Transverse colon (tissue), 4 donors: ENCODE data around the gene CD101. TPM values are rescaled to one million over a fixed set of nuclear protein-coding genes. Genes with fewer than 3 reads are reported as not detected.

Experiments used
- DNase-seq: peaks from one replicate; pipeline ENCODE4 v3.0.0-alpha.2; 2019
- H3K27ac ChIP-seq, 4 donors: fragments of 200-600 bp; sonication (generic); 2 replicates each; pipeline ENCODE4 v1.5.1; 2016 to 2018; ENCODE audit warnings: inconsistent platforms in 4 of 4
- H3K27me3 ChIP-seq: fragments of 200-600 bp; sonication (generic); 2 replicates; pipeline ENCODE4 v1.5.1; 2017; ENCODE audit warnings: inconsistent platforms
- H3K36me3 ChIP-seq, 4 donors: fragments of 200-600 bp; sonication (generic); 2 replicates each; pipeline ENCODE4 v1.5.1; 2017 to 2019; ENCODE audit warnings: inconsistent platforms in 4 of 4
- H3K4me1 ChIP-seq, 4 donors: fragments of 200-600 bp; sonication (generic); 2 replicates each; pipeline ENCODE4 v1.5.1; 2017 to 2020; ENCODE audit warnings: inconsistent platforms in 4 of 4
- H3K4me3 ChIP-seq, 4 donors: fragments of 200-600 bp; sonication (generic); 1 replicate in 1 of 4; 2 replicates in 3 of 4; pipeline versions ENCODE4 v1.5.1 to v1.6.1; 2017 to 2019; ENCODE audit warnings: inconsistent platforms in 4 of 4
- H3K9me3 ChIP-seq, 2 donors: fragments of 200-600 bp; sonication (generic); 2 replicates each; pipeline ENCODE4 v1.5.1; 2017 to 2019; ENCODE audit warnings: inconsistent platforms in 2 of 2
- EP300 ChIP-seq: sonication (generic); formaldehyde crosslinking; IDR thresholded peaks from one replicate; pipeline ENCODE4 v1.6.1; 2017; ENCODE audit warnings: antibody characterized with exemption, low read depth
- POLR2A ChIP-seq: fragments of 450-650 bp; IDR thresholded peaks from one replicate; pipeline ENCODE4 v1.6.1; 2016; ENCODE audit warnings: antibody characterized with exemption, mild to moderate bottlenecking, moderate library complexity
- POLR2AphosphoS5 ChIP-seq, 3 donors: sonication (generic); formaldehyde crosslinking; IDR thresholded peaks; one replicate each; pipeline ENCODE4 v1.6.1; 2016; ENCODE audit warnings: antibody characterized with exemption in 3 of 3
- WGBS, 2 donors: methylation state at CpG; one replicate each; pipeline ENCODE4 v1.1.5; 2018; ENCODE audit warnings: low coverage in 1 of 2; 5-methylcytosine and 5-hydroxymethylcytosine counted together
- in situ Hi-C, 4 donors: fragments of 200-750 bp; cut with MboI; loops; one replicate each; pipeline versions ENCODE4 v1.15.0 to v1.15.1; 2017; ENCODE audit warnings: low sequenced_read_pairs in 3 of 4, low pct_ligation_motif_present in 1 of 4, low pct_unique_long_range_greater_than_20kb in 1 of 4
- intact Hi-C: fragments of 100-400 bp; cut with DNase I; formaldehyde crosslinking; loops from one replicate; pipeline ENCODE4 v1.15.1; 2023; ENCODE audit warnings: low total_unique reads
- total RNA-seq, 4 donors: library from RNA; depleted of rRNA; stranded (reverse); fragments of >200 nt; gene quantifications; one replicate each; pipeline ENCODE4 v1.1.0, GENCODE V29; 2016
- TF ChIP-seq, protein P1 (sequence below), 5 experiments: fragments of 200-600 bp in 3 of 5; fragments of 450-650 bp in 2 of 5; sonication (generic) in 3 of 5; IDR thresholded peaks; 1 replicate in 2 of 5; 2 replicates in 3 of 5; pipeline ENCODE4 v1.5.1; 2016 to 2017; ENCODE audit warnings: antibody characterized with exemption in 5 of 5, inconsistent platforms in 3 of 5, mild to moderate bottlenecking in 2 of 5, moderate library complexity in 1 of 5

CD101 gene
- total RNA-seq, 4 donors from 2014 or later: 0.40 to 24.3 (median 4.0) TPM

DNA sequence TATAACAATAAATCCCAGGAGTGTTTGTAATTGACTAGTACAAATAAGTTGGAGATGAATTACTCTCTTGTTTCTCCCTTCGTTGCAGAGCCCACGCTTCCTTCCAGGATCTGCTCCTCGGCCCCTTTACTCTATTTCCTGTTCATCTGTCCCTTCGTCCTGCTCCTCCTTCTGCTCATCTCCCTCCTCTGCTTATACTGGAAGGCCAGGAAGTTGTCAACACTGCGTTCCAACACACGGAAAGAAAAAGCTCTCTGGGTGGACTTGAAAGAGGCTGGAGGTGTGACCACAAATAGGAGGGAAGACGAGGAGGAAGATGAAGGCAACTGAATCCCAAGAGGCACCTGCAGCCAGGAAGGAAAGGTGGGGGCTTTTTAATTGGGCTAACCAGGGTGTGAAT, 32.2 kb downstream of the CD101 start:
- in situ Hi-C loops: loop anchor here in 2 of 4 donors (25.0 kb wide), 1 partner anchor 446 kb away; no protein-coding TSS in a partner anchor
- Histone ChIP-seq H3K36me3 (no peaks in the 10 kb centered on the region), H3K4me1 (no peaks in the 10 kb centered on the region), H3K9me3 (no peaks in the 10 kb centered on the region), H3K4me3 (no peak overlapping the region), H3K27me3 (no peaks in the 10 kb centered on the region), H3K27ac (no peak overlapping the region)
- intact Hi-C loops: loop anchor here (5.0 kb wide), 1 partner anchor 754 kb away; no protein-coding TSS in a partner anchor
- DNase-seq: no peak
- TF ChIP-seq POLR2AphosphoS5 (IDR thresholded peaks at IDR 0.05) (no peak), POLR2A (no peak), EP300 (no peak)
- TF ChIP-seq, protein P1, sequence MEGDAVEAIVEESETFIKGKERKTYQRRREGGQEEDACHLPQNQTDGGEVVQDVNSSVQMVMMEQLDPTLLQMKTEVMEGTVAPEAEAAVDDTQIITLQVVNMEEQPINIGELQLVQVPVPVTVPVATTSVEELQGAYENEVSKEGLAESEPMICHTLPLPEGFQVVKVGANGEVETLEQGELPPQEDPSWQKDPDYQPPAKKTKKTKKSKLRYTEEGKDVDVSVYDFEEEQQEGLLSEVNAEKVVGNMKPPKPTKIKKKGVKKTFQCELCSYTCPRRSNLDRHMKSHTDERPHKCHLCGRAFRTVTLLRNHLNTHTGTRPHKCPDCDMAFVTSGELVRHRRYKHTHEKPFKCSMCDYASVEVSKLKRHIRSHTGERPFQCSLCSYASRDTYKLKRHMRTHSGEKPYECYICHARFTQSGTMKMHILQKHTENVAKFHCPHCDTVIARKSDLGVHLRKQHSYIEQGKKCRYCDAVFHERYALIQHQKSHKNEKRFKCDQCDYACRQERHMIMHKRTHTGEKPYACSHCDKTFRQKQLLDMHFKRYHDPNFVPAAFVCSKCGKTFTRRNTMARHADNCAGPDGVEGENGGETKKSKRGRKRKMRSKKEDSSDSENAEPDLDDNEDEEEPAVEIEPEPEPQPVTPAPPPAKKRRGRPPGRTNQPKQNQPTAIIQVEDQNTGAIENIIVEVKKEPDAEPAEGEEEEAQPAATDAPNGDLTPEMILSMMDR (IDR thresholded peaks at IDR 0.05): no peak
- WGBS, 2 donors: 84% methylated on average over 7 of the region's 7 CpGs

DNA sequence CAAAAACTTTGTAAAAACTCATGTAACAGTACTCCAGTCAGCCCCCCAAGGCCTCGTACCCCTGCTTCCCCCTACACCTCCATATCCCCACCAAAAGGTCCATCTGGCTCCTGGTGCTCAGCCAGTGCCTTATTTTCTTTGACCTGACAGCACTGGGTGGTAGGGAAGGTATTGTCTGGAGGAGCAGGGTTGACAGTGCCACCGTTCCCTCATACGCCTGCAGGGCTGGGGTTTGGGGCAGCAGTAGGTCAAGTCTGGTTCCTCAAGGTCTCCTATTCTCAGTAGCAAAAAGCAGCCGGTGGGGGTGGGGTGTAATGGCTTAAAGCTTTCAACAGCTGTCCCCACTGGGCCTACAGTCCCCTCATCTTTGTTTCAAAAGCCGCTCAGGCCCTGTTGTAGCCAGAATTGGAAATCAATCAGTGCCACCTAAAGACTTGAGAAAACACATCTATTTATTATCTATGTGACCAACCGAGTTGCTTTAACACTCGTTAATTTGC, 33.3 kb downstream of the CD101 start:
- no peak overlapping the region for H3K27ac ChIP-seq
- no peak overlapping the region for H3K4me3 ChIP-seq
- no peaks in the 10 kb centered on the region for H3K9me3 ChIP-seq
- in situ Hi-C loops (loop anchor here in 2 of 4 donors (25.0 kb wide), 1 partner anchor 448 kb away; no protein-coding TSS in a partner anchor), intact Hi-C loops (loop anchor here (5.0 kb wide), 1 partner anchor 752 kb away; no protein-coding TSS in a partner anchor)
- H3K36me3 ChIP-seq: no peaks in the 10 kb centered on the region
- TF ChIP-seq EP300 (no peak), POLR2AphosphoS5 (IDR thresholded peaks at IDR 0.05) (no peak), POLR2A (no peak)
- TF ChIP-seq, protein P1 (IDR thresholded peaks at IDR 0.05): no peak
- H3K27me3 ChIP-seq: no peaks in the 10 kb centered on the region
- H3K4me1 ChIP-seq: no peaks in the 10 kb centered on the region
- 87 to 100% methylated on average over 4 to 7 of the region's 7 CpGs for WGBS, 2 donors
- DNase-seq: no peak

DNA sequence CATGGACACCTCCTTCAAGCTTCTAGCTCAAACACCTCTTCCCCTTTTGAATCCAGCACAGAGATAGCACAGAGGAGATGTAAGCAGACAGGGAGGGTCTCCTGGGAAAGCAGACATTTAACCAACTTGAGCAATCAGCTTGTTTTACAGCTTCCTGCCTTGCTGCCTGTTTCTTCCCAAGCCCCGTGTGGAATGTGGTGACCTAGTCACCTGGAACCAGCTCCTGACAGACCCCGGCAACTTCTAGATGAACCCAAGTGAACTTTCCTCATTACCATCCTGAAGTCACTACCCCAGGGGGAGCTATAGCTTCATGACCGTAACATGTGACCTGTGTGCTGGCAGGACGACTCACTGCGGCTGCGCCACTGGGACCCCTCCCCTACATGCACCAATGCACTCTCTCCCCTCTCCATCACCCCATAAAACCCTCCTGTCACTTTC, 34.5 kb downstream of the CD101 start:
- Histone ChIP-seq H3K9me3 (no peaks in the 10 kb centered on the region), H3K4me3 (no peak overlapping the region), H3K4me1 (no peaks in the 10 kb centered on the region), H3K27me3 (no peaks in the 10 kb centered on the region), H3K27ac (no peak overlapping the region), H3K36me3 (no peaks in the 10 kb centered on the region)
- intact Hi-C loops (no loop called here), in situ Hi-C loops (loop anchor here in 2 of 4 donors (25.0 kb wide), 1 partner anchor 449 kb away; no protein-coding TSS in a partner anchor)
- DNase-seq: no peak
- no peak for TF ChIP-seq POLR2AphosphoS5 (IDR thresholded peaks at IDR 0.05)
- WGBS, 2 donors: 81% methylated on average over 6 of the region's 6 CpGs; no CpG with 5 or more reads in 1 of the 2 donors

DNA sequence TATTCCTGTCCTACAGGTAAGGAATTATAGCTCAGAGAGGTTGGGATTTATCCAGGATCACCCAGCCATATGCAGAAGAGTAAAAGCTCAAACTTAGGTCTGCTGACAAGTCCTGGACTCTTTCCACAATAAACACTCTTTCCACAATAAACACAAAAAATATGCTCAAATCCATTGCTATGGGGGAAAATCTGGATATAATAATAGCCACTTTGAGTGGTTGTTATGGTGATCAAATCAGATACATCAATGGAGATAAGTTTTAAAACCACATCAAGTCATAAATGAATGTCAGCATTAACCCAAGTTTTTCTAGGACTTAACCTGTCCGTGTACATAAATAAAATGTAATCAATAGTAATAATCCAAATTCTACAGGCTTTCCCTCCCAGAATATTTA, 36.2 kb downstream of the CD101 start:
- Histone ChIP-seq H3K36me3 (no peaks in the 10 kb centered on the region), H3K4me1 (no peaks in the 10 kb centered on the region), H3K27ac (no peak overlapping the region), H3K9me3 (no peaks in the 10 kb centered on the region), H3K27me3 (no peaks in the 10 kb centered on the region), H3K4me3 (no peak overlapping the region)
- intact Hi-C loops (no loop called here), in situ Hi-C loops (loop anchor here in 2 of 4 donors (25.0 kb wide), 1 partner anchor 451 kb away; no protein-coding TSS in a partner anchor)
- no peak for TF ChIP-seq POLR2A
- TF ChIP-seq, protein P1 (IDR thresholded peaks at IDR 0.05): no peak
- no peak for TF ChIP-seq EP300
- no peak for TF ChIP-seq POLR2AphosphoS5 (IDR thresholded peaks at IDR 0.05)
- no peak for DNase-seq
- WGBS, 2 donors: 91 to 93% methylated on average over 1 of the region's 1 CpG
